Muscle layer of colon (tissue), 2 donors: ENCODE measurements around the gene NFKBIB.
"Not testable (repeated sequence)": the region's sequence is repeated elsewhere in the genome, so short reads cannot be mapped to it uniquely, and the experiment has no call there.

ENCODE experiments used
- H3K27ac ChIP-seq: one replicate; pipeline ENCODE4 v1.7.0; 2013; ENCODE audit warnings: low read depth, mild to moderate bottlenecking, low read length, moderate library complexity
- H3K27me3 ChIP-seq, 2 donors: one replicate each; pipeline ENCODE4 v1.7.0; 2013; ENCODE audit warnings: low read length in 2 of 2, mild to moderate bottlenecking in 2 of 2; ENCODE audit not compliant: insufficient read depth in 2 of 2, control insufficient read depth in 1 of 2
- H3K36me3 ChIP-seq: one replicate; pipeline ENCODE4 v1.7.0; 2013; ENCODE audit warnings: mild to moderate bottlenecking, low read length; ENCODE audit not compliant: insufficient read depth
- H3K4me1 ChIP-seq: one replicate; pipeline ENCODE4 v1.7.0; 2013; ENCODE audit warnings: mild to moderate bottlenecking, low read length; ENCODE audit not compliant: insufficient read depth
- H3K4me3 ChIP-seq, 2 donors: one replicate each; pipeline ENCODE4 v1.7.0; 2013; ENCODE audit warnings: low read length in 2 of 2, low read depth in 1 of 2, mild to moderate bottlenecking in 1 of 2, moderate library complexity in 1 of 2
- H3K9ac ChIP-seq: one replicate; pipeline ENCODE4 v1.7.0; 2013; ENCODE audit warnings: low read length
- H3K9me3 ChIP-seq: one replicate; pipeline ENCODE4 v1.7.0; 2013; ENCODE audit warnings: mild to moderate bottlenecking, low read length
- donor health status: abdominal sarcoma.
- donor health status: Adenocarcinoma of cecum.

NFKBIB gene

GRCh38 chr19:38941466-38941865 is 41.7 kb downstream of the NFKBIB start:
- not testable (repeated sequence) for H3K9ac ChIP-seq, H3K9me3 ChIP-seq, H3K4me1 ChIP-seq, H3K27ac ChIP-seq, H3K27me3 ChIP-seq, H3K4me3 ChIP-seq
- peaks cover 16% of the 10 kb centered on the region for H3K36me3 ChIP-seq

- H3K36me3 ChIP-seq, result peaks cover 21% of the 10 kb centered on the region
- H3K9ac ChIP-seq, result no peak overlapping the region
- no peak overlapping the region for H3K27ac ChIP-seq
- H3K9me3 ChIP-seq, result no peaks in the 10 kb centered on the region
- no peak overlapping the region for H3K4me3 ChIP-seq
- no peaks in the 10 kb centered on the region for H3K27me3 ChIP-seq
- no peaks in the 10 kb centered on the region for H3K4me1 ChIP-seq
These were observed 42.2 kb downstream of the NFKBIB start for GRCh38 chr19:38941979-38942378.

GRCh38 chr19:38942471-38943181 is 42.9 kb downstream of the NFKBIB start:
- Histone ChIP-seq H3K36me3 (peaks cover 23% of the 10 kb centered on the region), H3K9ac (no peak overlapping the region), H3K27ac (no peak overlapping the region), H3K4me1 (no peaks in the 10 kb centered on the region), H3K27me3 (no peaks in the 10 kb centered on the region), H3K9me3 (no peaks in the 10 kb centered on the region), H3K4me3 (no peak overlapping the region)

GRCh38 chr19:38944981-38945506 is 45.3 kb downstream of the NFKBIB start:
- no peak overlapping the region for H3K4me3 ChIP-seq
- H3K4me1 ChIP-seq, result peaks cover 2% of the 10 kb centered on the region
- H3K27ac ChIP-seq, result no peak overlapping the region
- H3K36me3 ChIP-seq, result peaks cover 23% of the 10 kb centered on the region
- H3K9ac ChIP-seq, result no peak overlapping the region
- no peaks in the 10 kb centered on the region for H3K27me3 ChIP-seq
- H3K9me3 ChIP-seq, result no peaks in the 10 kb centered on the region

GRCh38 chr19:38945562-38946228 is 45.9 kb downstream of the NFKBIB start:
- Histone ChIP-seq H3K4me3 (no peak overlapping the region), H3K4me1 (peaks cover 7% of the 10 kb centered on the region), H3K36me3 (peaks cover 23% of the 10 kb centered on the region), H3K27me3 (no peaks in the 10 kb centered on the region), H3K9ac (no peak overlapping the region), H3K27ac (no peak overlapping the region), H3K9me3 (no peaks in the 10 kb centered on the region)

- Histone ChIP-seq H3K27ac (no peak overlapping the region), H3K27me3 (no peaks in the 10 kb centered on the region), H3K36me3 (peaks cover 23% of the 10 kb centered on the region), H3K9ac (no peak overlapping the region), H3K9me3 (no peaks in the 10 kb centered on the region), H3K4me3 (no peak overlapping the region), H3K4me1 (peaks cover 7% of the 10 kb centered on the region)
These were observed 46.7 kb downstream of the NFKBIB start for GRCh38 chr19:38946229-38947010.

- Histone ChIP-seq H3K4me1 (peaks cover 7% of the 10 kb centered on the region), H3K9ac (no peak overlapping the region), H3K27ac (no peak overlapping the region), H3K9me3 (no peaks in the 10 kb centered on the region), H3K4me3 (peak overlapping the region; percentile 26 to 27), H3K36me3 (peaks cover 23% of the 10 kb centered on the region), H3K27me3 (no peaks in the 10 kb centered on the region)
These were observed 50.0 kb downstream of the NFKBIB start for GRCh38 chr19:38949580-38950367.

- H3K27me3 ChIP-seq, result no peaks in the 10 kb centered on the region
- no peak overlapping the region for H3K9ac ChIP-seq
- peaks cover 7% of the 10 kb centered on the region for H3K4me1 ChIP-seq
- no peak overlapping the region for H3K4me3 ChIP-seq
- H3K9me3 ChIP-seq, result no peaks in the 10 kb centered on the region
- peaks cover 14% of the 10 kb centered on the region for H3K36me3 ChIP-seq
- H3K27ac ChIP-seq, result no peak overlapping the region
These were observed 51.4 kb downstream of the NFKBIB start for GRCh38 chr19:38951187-38951586.

GRCh38 chr19:38952395-38953165 is 52.8 kb downstream of the NFKBIB start:
- Histone ChIP-seq H3K27ac (no peak overlapping the region), H3K4me1 (peaks cover 7% of the 10 kb centered on the region), H3K36me3 (peaks cover 5% of the 10 kb centered on the region), H3K27me3 (no peaks in the 10 kb centered on the region), H3K4me3 (no peak overlapping the region), H3K9me3 (no peaks in the 10 kb centered on the region), H3K9ac (no peak overlapping the region)

- no peak overlapping the region for H3K9ac ChIP-seq
- peaks cover 7% of the 10 kb centered on the region for H3K4me1 ChIP-seq
- H3K27ac ChIP-seq, result no peak overlapping the region
- no peaks in the 10 kb centered on the region for H3K9me3 ChIP-seq
- no peaks in the 10 kb centered on the region for H3K27me3 ChIP-seq
- peaks cover 5% of the 10 kb centered on the region for H3K36me3 ChIP-seq
- H3K4me3 ChIP-seq, result no peak overlapping the region
These were observed 53.9 kb downstream of the NFKBIB start for GRCh38 chr19:38953677-38954076.
